K562 (cell line): Measurements from ENCODE around the gene GUF1. TPM values are rescaled to one million over a fixed set of nuclear protein-coding genes. Genes with fewer than 3 reads are reported as not detected.
A peak's percentile ranks its signal among the peaks of the same experiment; 100 is the strongest.

Experiments
- ETV6 ChIP-seq, 3 experiments: fragments of 150-350 bp in 1 of 3; sonication (generic) in 1 of 3; formaldehyde crosslinking in 1 of 3; IDR thresholded peaks; 2 replicates each; pipeline versions ENCODE4 v1.6.1 to v1.8.0; 2014 to 2022; ENCODE audit warnings: borderline replicate concordance in 2 of 3, low read depth in 2 of 3, antibody characterized with exemption in 1 of 3, low read length in 1 of 3, mild to moderate bottlenecking in 1 of 3, missing genetic modification reagents in 1 of 3
- JUN ChIP-seq, 2 experiments: sonication (generic) in 1 of 2; formaldehyde crosslinking in 1 of 2; IDR thresholded peaks; 2 replicates each; pipeline versions ENCODE4 v1.6.1 to v1.8.0; 2012 to 2022; ENCODE audit warnings: borderline replicate concordance in 2 of 2, mild to moderate bottlenecking in 2 of 2, improper control_type of control experiment in 1 of 2, low read depth in 1 of 2, low read length in 1 of 2, missing genetic modification reagents in 1 of 2
- PRPF4 ChIP-seq: fragments of 200-400 bp; formaldehyde crosslinking; IDR thresholded peaks from one replicate; pipeline ENCODE4 v1.6.1; 2017; ENCODE audit warnings: low read length, low read depth, mild to moderate bottlenecking; ENCODE audit not compliant: insufficient read depth, poor library complexity, severe bottlenecking
- RFX1 ChIP-seq: fragments of 450-650 bp; IDR thresholded peaks from 2 replicates; pipeline ENCODE4 v1.6.1; 2016; ENCODE audit warnings: mild to moderate bottlenecking, moderate library complexity
- SNRNP70 ChIP-seq: fragments of 200-400 bp; formaldehyde crosslinking; optimal IDR thresholded peaks from 2 replicates; pipeline ENCODE3; 2017; ENCODE audit warnings: low read depth, low read length
- SRSF3 ChIP-seq: fragments of 200-400 bp; formaldehyde crosslinking; IDR thresholded peaks from 2 replicates; pipeline ENCODE4 v1.6.1; 2016; ENCODE audit warnings: mild to moderate bottlenecking, low read length, moderate library complexity; ENCODE audit not compliant: insufficient read depth
- SRSF7 ChIP-seq: fragments of 200-400 bp; formaldehyde crosslinking; optimal IDR thresholded peaks from 2 replicates; pipeline ENCODE3; 2017; ENCODE audit warnings: mild to moderate bottlenecking, low read depth, low read length
- THRAP3 ChIP-seq: fragments of 450-650 bp; IDR thresholded peaks from 2 replicates; pipeline ENCODE4 v1.6.1; 2016; ENCODE audit warnings: mild to moderate bottlenecking, inconsistent platforms, borderline replicate concordance
- ZNF644 ChIP-seq: fragments of 200-800 bp; sonication (Bioruptor generic); IDR thresholded peaks from 2 replicates; pipeline ENCODE4 v1.6.1; 2016; ENCODE audit warnings: low read depth, missing genetic modification characterization, missing compliant biosample characterization
- ZNF76 ChIP-seq: fragments of 250-450 bp; sonication (Bioruptor Pico); IDR thresholded peaks from 2 replicates; pipeline ENCODE4 v1.4.0; 2020; ENCODE audit warnings: mild to moderate bottlenecking, moderate library complexity, borderline replicate concordance
- polyA plus RNA-seq, 8 experiments: library from polyadenylated mRNA; depleted of rRNA in 4 of 8; stranded (reverse) in 5 of 8; unstranded in 3 of 8; fragments of >200 nt; fragmentation: Nextera tagmentation in 2 of 8; fragmentation: Illumina TruSeq in 1 of 8; extraction: Ambion mirVana in 2 of 8; extraction: Trizol in 1 of 8; gene quantifications; 2 replicates each; pipeline versions ENCODE4 v1.2.1 to v1.2.3, GENCODE V29; 2011 to 2014; ENCODE audit warnings: inconsistent platforms in 1 of 8, missing spikeins in 1 of 8
- total RNA-seq, 7 experiments: library from RNA; depleted of rRNA in 6 of 7; stranded (reverse); fragments of >200 nt in 6 of 7; fragmentation: Illumina TruSeq in 2 of 7; extraction: Trizol in 2 of 7; gene quantifications; 2 replicates each; pipeline versions ENCODE4 v1.2.1 to v1.2.3, GENCODE V29; 2011 to 2021; ENCODE audit warnings: low replicate concordance in 1 of 7
- TF ChIP-seq, protein P1 (sequence below), 2 experiments: fragments of 450-650 bp; IDR thresholded peaks; 2 replicates each; pipeline ENCODE4 v1.6.1; 2018; ENCODE audit warnings: mild to moderate bottlenecking in 2 of 2, low read depth in 1 of 2; ENCODE audit not compliant: partially characterized antibody in 2 of 2
- TF ChIP-seq, protein P2 (sequence below): fragments of 450-650 bp; formaldehyde crosslinking; IDR thresholded peaks from 2 replicates; pipeline ENCODE4 v1.4.0; 2020; ENCODE audit warnings: mild to moderate bottlenecking, moderate library complexity
- TF ChIP-seq, protein P3 (sequence below): fragments of 250-450 bp; sonication (Bioruptor Pico); IDR thresholded peaks from 2 replicates; pipeline ENCODE4 v1.4.0; 2020

Gene GUF1
- total and polyA plus RNA-seq, 9 of the 15 experiments (the other 6 are each of a cell fraction or from before 2014, with no cell fraction given) = 8.1 to 47.5 (median 25.0) TPM

DNA sequence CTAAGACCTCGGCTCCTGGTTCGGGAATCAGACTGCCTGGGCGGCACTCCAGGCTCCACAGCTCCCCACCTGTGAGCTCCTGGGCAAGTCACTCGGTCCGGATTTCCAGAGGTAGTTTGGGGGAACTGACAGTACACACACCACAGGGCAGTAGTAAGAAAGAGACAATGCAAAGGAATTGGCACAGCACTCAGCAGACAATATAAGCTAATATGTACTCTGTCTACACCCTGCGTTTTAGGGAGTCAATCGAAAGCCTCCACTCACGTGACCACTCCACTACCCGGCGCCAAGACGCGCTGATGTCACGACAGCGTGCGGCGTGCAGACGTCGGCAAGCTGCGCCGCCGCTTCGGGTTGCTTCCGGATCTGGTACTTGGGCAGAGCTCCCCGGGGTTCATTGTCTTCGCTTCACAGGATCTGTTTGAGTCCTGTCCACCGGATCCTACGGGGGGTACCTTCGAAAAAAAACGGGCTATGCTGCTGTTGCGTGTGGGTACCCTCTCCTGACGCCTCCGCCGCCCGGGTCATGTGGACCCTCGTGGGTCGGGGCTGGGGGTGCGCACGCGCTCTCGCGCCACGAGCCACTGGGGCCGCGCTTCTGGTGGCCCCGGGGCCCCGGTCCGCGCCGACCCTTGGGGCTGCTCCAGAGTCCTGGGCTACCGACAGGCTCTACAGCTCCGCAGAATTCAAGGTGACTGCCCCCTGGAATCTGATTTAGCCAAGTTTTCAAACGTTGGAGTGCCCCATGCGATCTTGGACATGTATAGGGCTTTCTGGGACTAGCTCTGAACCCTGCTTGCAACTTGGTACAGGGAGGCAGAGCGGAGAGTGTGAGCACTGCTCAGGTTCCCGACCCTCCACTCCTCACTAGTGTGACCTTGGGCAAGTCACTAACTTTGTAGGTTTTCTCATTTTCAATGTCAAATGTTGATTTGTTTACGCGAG lies at the start of gene GUF1 (continued):
- TF ChIP-seq, protein P1, sequence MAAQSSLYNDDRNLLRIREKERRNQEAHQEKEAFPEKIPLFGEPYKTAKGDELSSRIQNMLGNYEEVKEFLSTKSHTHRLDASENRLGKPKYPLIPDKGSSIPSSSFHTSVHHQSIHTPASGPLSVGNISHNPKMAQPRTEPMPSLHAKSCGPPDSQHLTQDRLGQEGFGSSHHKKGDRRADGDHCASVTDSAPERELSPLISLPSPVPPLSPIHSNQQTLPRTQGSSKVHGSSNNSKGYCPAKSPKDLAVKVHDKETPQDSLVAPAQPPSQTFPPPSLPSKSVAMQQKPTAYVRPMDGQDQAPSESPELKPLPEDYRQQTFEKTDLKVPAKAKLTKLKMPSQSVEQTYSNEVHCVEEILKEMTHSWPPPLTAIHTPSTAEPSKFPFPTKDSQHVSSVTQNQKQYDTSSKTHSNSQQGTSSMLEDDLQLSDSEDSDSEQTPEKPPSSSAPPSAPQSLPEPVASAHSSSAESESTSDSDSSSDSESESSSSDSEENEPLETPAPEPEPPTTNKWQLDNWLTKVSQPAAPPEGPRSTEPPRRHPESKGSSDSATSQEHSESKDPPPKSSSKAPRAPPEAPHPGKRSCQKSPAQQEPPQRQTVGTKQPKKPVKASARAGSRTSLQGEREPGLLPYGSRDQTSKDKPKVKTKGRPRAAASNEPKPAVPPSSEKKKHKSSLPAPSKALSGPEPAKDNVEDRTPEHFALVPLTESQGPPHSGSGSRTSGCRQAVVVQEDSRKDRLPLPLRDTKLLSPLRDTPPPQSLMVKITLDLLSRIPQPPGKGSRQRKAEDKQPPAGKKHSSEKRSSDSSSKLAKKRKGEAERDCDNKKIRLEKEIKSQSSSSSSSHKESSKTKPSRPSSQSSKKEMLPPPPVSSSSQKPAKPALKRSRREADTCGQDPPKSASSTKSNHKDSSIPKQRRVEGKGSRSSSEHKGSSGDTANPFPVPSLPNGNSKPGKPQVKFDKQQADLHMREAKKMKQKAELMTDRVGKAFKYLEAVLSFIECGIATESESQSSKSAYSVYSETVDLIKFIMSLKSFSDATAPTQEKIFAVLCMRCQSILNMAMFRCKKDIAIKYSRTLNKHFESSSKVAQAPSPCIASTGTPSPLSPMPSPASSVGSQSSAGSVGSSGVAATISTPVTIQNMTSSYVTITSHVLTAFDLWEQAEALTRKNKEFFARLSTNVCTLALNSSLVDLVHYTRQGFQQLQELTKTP (IDR thresholded peaks at IDR 0.05; ENCODE audit: low read depth in 1 of 2, partially characterized antibody in 2 of 2) = peak in 1 of 2 experiments; percentile 21
- peak; percentile 47 for TF ChIP-seq PRPF4
- TF ChIP-seq ETV6 (IDR thresholded peaks at IDR 0.05; ENCODE audit: borderline replicate concordance in 1 of 2, low read depth in 2 of 2, low read length in 1 of 2) = no peak
- no peak for TF ChIP-seq ETV6 (CRISPR knock-in tag; IDR thresholded peaks at IDR 0.05; ENCODE audit: borderline replicate concordance)
- TF ChIP-seq, protein P2, sequence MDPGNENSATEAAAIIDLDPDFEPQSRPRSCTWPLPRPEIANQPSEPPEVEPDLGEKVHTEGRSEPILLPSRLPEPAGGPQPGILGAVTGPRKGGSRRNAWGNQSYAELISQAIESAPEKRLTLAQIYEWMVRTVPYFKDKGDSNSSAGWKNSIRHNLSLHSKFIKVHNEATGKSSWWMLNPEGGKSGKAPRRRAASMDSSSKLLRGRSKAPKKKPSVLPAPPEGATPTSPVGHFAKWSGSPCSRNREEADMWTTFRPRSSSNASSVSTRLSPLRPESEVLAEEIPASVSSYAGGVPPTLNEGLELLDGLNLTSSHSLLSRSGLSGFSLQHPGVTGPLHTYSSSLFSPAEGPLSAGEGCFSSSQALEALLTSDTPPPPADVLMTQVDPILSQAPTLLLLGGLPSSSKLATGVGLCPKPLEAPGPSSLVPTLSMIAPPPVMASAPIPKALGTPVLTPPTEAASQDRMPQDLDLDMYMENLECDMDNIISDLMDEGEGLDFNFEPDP (CRISPR knock-in tag) = no peak
- no peak for TF ChIP-seq SRSF3
- TF ChIP-seq RFX1 = no peak
- peak; percentile 76 for TF ChIP-seq JUN (IDR thresholded peaks at IDR 0.05; ENCODE audit: borderline replicate concordance, low read depth, low read length)
- TF ChIP-seq JUN (CRISPR knock-in tag; IDR thresholded peaks at IDR 0.05; ENCODE audit: borderline replicate concordance) = no peak
- no peak for TF ChIP-seq ZNF76 (CRISPR knock-in tag)
- no peak for TF ChIP-seq SNRNP70
- TF ChIP-seq, protein P3, sequence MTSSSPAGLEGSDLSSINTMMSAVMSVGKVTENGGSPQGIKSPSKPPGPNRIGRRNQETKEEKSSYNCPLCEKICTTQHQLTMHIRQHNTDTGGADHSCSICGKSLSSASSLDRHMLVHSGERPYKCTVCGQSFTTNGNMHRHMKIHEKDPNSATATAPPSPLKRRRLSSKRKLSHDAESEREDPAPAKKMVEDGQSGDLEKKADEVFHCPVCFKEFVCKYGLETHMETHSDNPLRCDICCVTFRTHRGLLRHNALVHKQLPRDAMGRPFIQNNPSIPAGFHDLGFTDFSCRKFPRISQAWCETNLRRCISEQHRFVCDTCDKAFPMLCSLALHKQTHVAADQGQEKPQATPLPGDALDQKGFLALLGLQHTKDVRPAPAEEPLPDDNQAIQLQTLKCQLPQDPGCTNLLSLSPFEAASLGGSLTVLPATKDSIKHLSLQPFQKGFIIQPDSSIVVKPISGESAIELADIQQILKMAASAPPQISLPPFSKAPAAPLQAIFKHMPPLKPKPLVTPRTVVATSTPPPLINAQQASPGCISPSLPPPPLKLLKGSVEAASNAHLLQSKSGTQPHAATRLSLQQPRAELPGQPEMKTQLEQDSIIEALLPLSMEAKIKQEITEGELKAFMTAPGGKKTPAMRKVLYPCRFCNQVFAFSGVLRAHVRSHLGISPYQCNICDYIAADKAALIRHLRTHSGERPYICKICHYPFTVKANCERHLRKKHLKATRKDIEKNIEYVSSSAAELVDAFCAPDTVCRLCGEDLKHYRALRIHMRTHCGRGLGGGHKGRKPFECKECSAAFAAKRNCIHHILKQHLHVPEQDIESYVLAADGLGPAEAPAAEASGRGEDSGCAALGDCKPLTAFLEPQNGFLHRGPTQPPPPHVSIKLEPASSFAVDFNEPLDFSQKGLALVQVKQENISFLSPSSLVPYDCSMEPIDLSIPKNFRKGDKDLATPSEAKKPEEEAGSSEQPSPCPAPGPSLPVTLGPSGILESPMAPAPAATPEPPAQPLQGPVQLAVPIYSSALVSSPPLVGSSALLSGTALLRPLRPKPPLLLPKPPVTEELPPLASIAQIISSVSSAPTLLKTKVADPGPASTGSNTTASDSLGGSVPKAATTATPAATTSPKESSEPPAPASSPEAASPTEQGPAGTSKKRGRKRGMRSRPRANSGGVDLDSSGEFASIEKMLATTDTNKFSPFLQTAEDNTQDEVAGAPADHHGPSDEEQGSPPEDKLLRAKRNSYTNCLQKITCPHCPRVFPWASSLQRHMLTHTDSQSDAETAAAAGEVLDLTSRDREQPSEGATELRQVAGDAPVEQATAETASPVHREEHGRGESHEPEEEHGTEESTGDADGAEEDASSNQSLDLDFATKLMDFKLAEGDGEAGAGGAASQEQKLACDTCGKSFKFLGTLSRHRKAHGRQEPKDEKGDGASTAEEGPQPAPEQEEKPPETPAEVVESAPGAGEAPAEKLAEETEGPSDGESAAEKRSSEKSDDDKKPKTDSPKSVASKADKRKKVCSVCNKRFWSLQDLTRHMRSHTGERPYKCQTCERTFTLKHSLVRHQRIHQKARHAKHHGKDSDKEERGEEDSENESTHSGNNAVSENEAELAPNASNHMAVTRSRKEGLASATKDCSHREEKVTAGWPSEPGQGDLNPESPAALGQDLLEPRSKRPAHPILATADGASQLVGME = no peak
- no peak for TF ChIP-seq SRSF7
- no peak for TF ChIP-seq THRAP3
- TF ChIP-seq ZNF644 = no peak
